ENCODE data around the gene TTLL5.

TTLL5 gene

GRCh38 chr14:75861161-75861621 lies 200.1 kb downstream of the TTLL5 start:
- DNase-seq (ENCODE audit: low read depth in 3 of 3, low spot score in 1 of 3) = no peak

- DNase-seq (ENCODE audit: low read depth in 3 of 3, low spot score in 1 of 3) = no peak
Observed at GRCh38 chr14:75863221-75863620, 202.2 kb downstream of the TTLL5 start.

- no peak for DNase-seq (ENCODE audit: low read depth in 3 of 3, low spot score in 1 of 3)
Observed at GRCh38 chr14:75864352-75864751, 203.3 kb downstream of the TTLL5 start.

GRCh38 chr14:75865531-75865930 lies 204.5 kb downstream of the TTLL5 start:
- no peak for DNase-seq (ENCODE audit: low read depth in 3 of 3, low spot score in 1 of 3)

- DNase-seq (ENCODE audit: low read depth in 3 of 3, low spot score in 1 of 3) = no peak
Observed at GRCh38 chr14:75866970-75867369, 205.9 kb downstream of the TTLL5 start.

GRCh38 chr14:75871181-75871880 lies 210.3 kb downstream of the TTLL5 start:
- DNase-seq (ENCODE audit: low read depth in 3 of 3, low spot score in 1 of 3) = no peak

GRCh38 chr14:75875958-75876357 lies 214.9 kb downstream of the TTLL5 start:
- DNase-seq (ENCODE audit: low read depth in 3 of 3, low spot score in 1 of 3) = no peak

GRCh38 chr14:75876530-75876929 lies 215.5 kb downstream of the TTLL5 start:
- no peak for DNase-seq (ENCODE audit: low read depth in 3 of 3, low spot score in 1 of 3)

- DNase-seq (ENCODE audit: low read depth in 3 of 3, low spot score in 1 of 3) = no peak
Observed at GRCh38 chr14:75877292-75877691, 216.2 kb downstream of the TTLL5 start.

- no peak for DNase-seq (ENCODE audit: low read depth in 3 of 3, low spot score in 1 of 3)
Observed at GRCh38 chr14:75877884-75878283, 216.8 kb downstream of the TTLL5 start.

GRCh38 chr14:75879031-75879430 lies 218.0 kb downstream of the TTLL5 start:
- no peak for DNase-seq (ENCODE audit: low read depth in 3 of 3, low spot score in 1 of 3)

- no peak for DNase-seq (ENCODE audit: low read depth in 3 of 3, low spot score in 1 of 3)
Observed at GRCh38 chr14:75880512-75880911, 219.5 kb downstream of the TTLL5 start.

- DNase-seq (ENCODE audit: low read depth in 3 of 3, low spot score in 1 of 3) = no peak
Observed at GRCh38 chr14:75881994-75882393, 220.9 kb downstream of the TTLL5 start.

- no peak for DNase-seq (ENCODE audit: low read depth in 3 of 3, low spot score in 1 of 3)
Observed at GRCh38 chr14:75884198-75884611, 223.2 kb downstream of the TTLL5 start.

- DNase-seq (ENCODE audit: low read depth in 3 of 3, low spot score in 1 of 3) = no peak
Observed at GRCh38 chr14:75885829-75886228, 224.8 kb downstream of the TTLL5 start.

- no peak for DNase-seq (ENCODE audit: low read depth in 3 of 3, low spot score in 1 of 3)
Observed at GRCh38 chr14:75886636-75887348, 225.7 kb downstream of the TTLL5 start.

GRCh38 chr14:75888945-75889344 lies 227.9 kb downstream of the TTLL5 start:
- no peak for DNase-seq (ENCODE audit: low read depth in 3 of 3, low spot score in 1 of 3)

- no peak for DNase-seq (ENCODE audit: low read depth in 3 of 3, low spot score in 1 of 3)
Observed at GRCh38 chr14:75896341-75896740, 235.3 kb downstream of the TTLL5 start.

- no peak for DNase-seq (ENCODE audit: low read depth in 3 of 3, low spot score in 1 of 3)
Observed at GRCh38 chr14:75904311-75904710, 243.3 kb downstream of the TTLL5 start.

GRCh38 chr14:75905147-75905904 lies 244.3 kb downstream of the TTLL5 start:
- DNase-seq (ENCODE audit: low read depth in 3 of 3, low spot score in 1 of 3) = no peak

GRCh38 chr14:75906228-75906627 lies 245.2 kb downstream of the TTLL5 start:
- no peak for DNase-seq (ENCODE audit: low read depth in 3 of 3, low spot score in 1 of 3)

Data from stimulated activated CD4-positive, alpha-beta T cell treated with anti-CD3 and anti-CD28 coated beads, TNF-alpha, amount 100 ng/mL, for 1 hour (primary cell).